Stimulated activated CD4-positive, alpha-beta T cell treated with anti-CD3 and anti-CD28 coated beads, Interleukin-12 subunit alpha, Interleukin-12 subunit beta, amount 100 ng/mL, for 24 hours (primary cell): Measurements from ENCODE around the gene TRAF4.

Experiments used
- DNase-seq, 2 experiments: peaks; one replicate each; pipeline ENCODE4 v3.0.0-alpha.2; 2020; ENCODE audit warnings: low read depth in 2 of 2

The TRAF4 gene

GRCh38 chr17:28743243-28744103 lies at the start of gene TRAF4:
TRAF4 (plus strand) TSS chr17:28744011; CDS start chr17:28744113, 102 bp downstream.
- DNase-seq, result peak; percentile 57 to 83

DNA sequence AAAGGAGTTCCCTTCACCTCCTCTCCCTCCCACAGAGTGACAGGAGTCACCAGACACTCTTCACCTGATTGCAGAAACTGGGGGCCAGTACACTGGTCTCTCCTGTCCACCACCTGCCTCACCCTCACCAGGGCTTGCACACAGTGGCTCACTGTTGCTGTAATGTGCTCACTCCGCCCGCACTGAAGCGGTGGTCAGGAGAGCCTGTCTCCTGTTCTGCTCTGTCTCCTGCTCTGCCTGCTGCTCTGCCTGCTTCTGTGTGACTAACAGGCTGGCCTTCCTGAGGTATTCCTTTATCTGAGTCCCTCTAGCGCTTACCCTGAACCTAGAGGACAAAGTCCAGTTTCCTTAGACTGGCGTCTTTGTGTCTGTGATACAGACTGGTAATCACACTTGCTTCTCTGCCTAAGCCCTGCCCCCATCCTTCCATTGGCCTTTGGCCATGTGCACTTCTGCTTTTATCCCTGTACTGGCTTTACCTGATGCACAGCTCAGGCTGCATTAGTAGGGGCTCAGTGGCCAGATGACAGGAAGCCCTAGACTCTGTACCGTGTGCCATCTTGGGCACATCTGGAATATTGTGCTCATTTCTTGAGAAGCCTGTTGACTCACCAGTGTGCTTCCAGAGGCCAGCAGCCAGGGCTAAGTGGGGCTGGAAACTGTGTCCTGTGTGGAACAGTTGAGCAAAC lies 45.4 kb upstream of the TRAF4 start:
- no peak for DNase-seq

- DNase-seq, result no peak
These were observed 43.5 kb upstream of the TRAF4 start for GRCh38 chr17:28700278-28700677.

GRCh38 chr17:28700830-28701492 lies 42.9 kb upstream of the TRAF4 start:
- no peak for DNase-seq

DNA sequence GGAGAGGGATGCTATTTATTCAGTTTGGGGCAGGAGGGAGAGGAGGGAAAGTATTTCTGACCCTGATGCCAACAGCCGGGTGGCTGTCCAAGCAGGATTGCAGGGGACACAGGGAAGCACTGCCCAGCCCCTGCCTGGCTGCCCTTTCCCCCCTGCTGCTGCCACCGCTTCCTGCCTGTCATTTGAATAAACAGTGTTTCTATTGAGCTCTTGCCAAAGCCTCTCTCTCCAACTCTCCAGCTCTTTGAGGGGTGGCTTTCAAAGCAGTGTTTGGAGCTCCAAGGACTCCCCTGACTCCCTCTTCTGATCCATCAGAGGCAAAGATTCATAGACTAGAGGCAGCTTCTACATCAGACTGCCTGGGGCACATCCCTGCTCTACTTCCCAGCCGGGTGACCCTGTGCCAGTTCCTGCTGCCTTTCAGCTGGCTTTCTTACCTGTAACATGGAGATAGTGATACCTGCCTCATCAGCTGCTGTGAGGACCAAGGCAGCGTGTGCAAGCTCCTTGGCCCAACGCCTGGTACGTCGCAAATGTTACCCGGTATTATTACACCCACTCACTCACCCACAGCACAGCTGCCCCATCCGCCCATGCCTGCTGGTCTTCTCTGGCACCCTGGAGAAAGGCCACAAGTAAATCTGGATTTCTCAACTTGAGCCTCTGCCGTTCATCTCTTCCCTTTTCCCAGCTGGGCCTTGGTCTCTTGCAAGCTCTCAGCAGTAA lies 41.6 kb upstream of the TRAF4 start:
- no peak for DNase-seq

GRCh38 chr17:28702752-28703150 lies 41.1 kb upstream of the TRAF4 start:
- DNase-seq, result no peak

DNA sequence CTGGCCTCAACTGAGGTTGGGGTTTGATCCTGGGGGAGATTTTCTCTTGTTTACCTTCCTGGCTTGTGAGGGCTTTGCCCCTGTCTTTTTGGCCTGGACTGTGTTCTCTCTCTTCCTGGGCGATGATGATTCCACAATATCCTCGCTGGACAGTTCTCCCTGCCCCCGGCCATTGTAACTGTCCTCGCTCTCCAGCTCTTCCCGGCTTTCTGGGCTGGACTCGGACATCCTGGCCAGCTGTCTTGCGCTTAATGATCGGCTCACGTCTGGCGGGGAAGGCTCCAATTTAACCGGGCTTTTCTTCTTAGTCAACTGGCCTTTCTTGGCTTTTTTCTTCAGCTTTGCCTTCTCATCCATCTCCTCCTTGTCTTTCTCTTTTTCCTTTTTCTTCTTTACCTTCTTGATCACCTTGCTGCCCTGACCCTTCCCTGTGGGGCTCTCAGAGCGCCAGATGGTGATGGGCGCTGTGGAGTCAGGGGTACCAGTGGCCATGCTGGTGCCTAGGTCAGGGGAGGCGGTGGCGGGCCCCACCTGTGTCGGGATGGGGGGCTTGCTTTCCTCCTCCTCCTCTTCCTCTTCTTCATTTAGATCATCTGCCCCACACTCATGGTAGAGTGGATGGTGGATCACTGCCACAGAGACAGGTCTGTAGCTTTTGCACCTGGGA lies 40.1 kb upstream of the TRAF4 start:
- DNase-seq, result no peak

DNA sequence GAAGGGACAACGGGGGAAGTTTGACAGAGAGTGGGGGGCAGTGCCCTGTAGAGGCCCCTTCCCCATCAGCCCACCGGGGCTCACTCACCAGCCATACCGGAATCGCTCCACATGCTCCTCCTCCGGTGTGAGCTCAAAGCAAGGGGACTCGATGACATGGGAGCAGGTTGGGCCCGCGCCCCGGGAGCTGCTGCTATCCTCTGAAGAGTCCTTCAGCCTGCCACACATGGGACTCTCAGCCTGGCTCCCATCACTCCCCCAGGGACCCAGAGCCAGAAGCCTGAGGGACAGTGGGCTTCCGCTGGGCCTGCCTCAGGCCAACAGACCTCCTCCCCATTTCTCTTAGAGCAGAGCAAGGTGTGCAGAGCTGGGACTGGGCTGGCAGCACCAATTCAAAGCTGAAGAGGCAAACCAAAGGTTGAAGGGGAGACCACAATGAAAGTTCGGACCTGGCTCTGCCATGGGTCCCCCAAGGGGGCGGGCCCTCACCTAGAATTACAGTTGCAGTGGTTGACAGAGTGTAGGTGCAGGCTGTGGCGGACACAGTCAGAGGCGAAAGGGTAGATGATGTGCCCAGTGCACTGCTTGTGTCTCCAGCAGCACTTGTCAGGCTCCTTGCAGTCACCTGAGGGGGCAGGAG lies 39.5 kb upstream of the TRAF4 start:
- no peak for DNase-seq

- DNase-seq, result no peak
These were observed 38.6 kb upstream of the TRAF4 start for GRCh38 chr17:28705074-28705659.

DNA sequence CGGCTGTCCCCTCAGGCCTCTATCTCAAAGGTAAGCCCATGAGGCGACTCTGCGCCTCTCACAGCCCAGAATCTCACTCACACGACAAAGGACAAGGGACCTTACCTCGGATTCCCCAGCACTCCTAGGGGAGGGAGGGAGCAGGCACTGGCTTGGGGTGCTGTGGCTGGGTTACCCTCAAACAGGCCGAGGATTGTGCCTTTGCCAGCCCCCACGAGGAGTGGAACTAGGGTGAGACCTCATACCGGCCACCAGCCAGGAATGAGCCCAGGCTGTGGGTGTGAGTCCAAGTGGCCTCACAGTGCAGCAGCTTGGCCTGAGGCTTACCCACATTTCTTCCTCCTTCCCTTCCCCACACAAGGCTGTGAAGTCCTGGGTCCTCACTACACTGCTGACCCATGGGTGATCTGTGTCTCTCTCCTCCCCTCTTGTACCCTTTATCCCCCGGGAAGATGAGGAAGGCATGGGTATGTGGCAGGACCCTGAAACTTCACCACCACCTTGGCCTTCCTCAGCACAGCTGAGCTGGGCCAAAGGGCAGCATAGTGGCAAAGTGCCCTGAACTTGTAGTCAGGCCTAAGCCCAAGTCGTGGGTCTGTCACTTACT lies 38.0 kb upstream of the TRAF4 start:
- DNase-seq, result no peak

DNA sequence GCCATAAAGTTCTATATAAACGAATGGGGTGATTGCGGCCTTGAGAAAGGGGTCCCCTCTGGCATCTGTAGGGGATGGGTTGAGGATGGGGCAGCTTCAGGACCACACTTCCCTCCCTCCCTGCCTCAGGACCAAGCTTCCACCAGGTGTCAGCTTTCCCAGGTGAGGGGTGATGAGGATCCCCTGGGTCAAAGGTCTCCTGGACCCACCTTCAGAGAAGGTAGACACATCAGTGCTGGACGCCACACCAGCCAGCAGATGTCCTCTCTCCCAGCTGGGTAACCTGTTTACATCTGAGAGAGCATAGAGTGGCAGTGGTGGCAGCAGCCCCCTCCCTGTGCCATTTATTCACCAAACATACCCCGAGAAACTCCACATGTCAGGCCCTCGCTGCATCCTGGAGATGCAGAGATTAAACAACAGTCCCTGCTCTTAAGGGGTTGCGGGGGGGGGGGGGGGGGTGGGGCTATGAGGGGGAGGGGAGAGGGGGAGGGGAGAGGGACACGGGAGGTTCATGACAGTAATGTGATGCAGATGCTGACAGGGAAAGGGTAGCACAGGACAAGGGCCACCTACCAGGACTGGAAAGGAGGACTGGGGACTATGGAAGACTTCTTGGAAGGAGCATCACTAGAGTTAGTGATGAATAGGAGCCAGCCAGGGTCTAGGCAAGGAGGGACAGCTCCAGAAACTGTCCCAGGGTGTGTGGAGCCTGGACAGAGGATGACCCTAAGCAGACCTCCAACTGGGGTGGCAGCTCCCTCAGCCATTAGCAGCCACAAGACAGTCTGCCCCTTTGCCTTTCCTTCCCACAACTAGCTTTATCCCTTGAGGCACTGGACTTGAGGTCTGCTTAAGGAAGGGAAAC lies 37.1 kb upstream of the TRAF4 start:
- DNase-seq, result no peak

DNA sequence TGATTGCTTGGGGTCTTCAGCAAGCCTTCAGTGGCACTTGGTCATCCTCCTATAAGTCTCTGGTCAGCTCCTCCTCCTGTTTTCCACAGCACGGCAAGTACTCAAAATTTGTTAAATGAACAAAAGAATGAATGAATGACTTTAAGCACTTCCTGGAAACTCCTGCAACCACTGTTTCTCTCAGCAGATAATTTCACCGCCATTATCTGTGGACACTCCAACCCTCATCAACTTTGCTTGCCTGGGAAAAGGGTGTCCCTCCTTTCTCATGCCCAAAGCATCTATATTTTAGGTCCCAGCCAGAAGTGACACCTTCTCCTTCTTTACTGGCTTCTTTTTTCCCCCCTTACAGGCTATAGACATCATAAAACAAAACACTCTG lies 36.5 kb upstream of the TRAF4 start:
- no peak for DNase-seq

DNA sequence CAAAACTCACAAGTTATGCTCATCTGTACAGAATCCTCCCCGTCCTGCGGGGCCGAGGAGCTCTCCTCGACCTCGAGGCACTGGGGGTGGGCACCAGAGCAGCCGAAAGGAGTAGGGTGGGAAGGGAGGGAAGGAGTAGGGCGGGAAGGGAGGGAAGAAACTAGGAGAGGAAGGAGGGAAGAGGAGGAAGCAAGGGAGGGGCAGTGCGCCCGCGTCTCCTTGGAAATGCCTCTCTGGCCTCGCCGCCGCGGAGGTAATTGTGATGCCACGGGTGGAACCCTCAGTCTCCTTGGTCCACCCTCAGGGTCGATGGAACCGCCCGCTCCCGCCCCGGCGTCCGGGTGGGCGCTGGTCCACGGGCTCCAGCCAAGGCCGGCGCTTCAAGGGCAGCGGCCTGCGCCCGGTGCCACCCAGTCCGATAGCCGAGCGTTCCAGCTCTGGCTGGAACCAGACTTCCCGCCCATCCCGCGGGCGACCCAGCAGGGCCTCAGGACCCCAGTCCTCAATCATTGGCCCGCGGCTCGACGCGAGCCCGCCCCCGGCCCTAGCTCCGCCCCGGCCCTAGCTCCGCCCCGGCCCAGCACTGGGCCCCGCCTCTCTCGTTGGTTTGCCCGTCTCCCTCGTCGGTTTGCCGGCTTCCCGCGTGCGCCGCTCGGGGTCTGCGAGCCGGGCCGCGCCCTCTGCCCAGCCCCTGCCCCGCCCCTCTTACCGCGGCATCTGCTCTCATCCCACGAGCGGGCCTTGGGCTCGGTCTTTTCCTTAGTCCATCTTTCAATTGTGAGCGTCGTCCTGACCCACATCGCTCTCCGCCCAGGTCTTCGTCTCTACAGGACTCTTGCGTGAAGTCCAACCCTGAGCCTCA lies 32.7 kb upstream of the TRAF4 start:
- DNase-seq, result peak; percentile 84 to 89

GRCh38 chr17:28711723-28712031 lies 32.1 kb upstream of the TRAF4 start, which contains the start of gene PROCA1:
PROCA1 (minus strand) TSS chr17:28711888; CDS start chr17:28711660, 228 bp downstream.
- DNase-seq, result no peak

GRCh38 chr17:28712032-28712704 lies 31.6 kb upstream of the TRAF4 start:
- peak in 1 of 2 experiments; percentile 66 for DNase-seq

DNA sequence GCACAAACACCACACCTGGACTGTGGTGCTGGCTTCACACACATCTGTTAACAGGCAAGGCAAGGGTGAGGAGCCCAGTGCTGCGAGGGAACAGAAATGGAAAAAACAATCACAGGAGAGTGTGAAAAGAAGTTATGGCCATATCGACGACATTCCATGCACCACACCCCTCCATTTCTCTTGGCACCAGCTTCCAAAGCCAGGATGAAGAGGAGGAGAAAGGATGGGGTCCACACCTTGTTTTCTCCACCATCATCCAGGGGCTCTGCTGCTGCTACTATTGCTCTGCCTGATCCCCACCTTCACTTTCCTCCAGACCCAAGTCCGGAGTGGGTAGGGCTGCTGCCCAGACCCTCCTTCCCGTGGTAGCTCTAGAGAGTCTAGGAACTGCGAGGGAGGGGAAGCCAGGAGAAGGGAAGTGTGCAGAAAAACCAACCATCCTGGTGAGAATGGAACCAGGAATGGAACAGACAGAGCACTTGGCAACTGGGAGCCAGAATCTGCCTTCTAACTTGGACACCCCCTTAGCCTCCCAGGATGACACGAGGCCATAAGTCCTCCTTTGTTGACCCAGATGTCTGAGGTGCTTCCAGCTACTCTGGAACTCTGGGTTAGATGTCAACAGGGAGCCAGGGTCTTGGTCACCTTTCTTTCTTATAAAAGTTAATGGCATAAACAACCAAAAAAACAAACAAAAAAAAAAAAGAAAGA lies 31.0 kb upstream of the TRAF4 start:
- DNase-seq, result no peak

- DNase-seq, result no peak
These were observed 29.5 kb upstream of the TRAF4 start for GRCh38 chr17:28714281-28714680.
